Tibial nerve (tissue), 4 donors: ENCODE data around the gene WDR91.

ENCODE experiments used
- EP300 ChIP-seq, 2 donors: sonication (generic); formaldehyde crosslinking; IDR thresholded peaks; one replicate each; pipeline ENCODE4 v1.6.1; 2017; ENCODE audit warnings: antibody characterized with exemption in 2 of 2, mild to moderate bottlenecking in 1 of 2
- POLR2A ChIP-seq, 2 donors: fragments of 450-650 bp; IDR thresholded peaks; one replicate each; pipeline ENCODE4 v1.6.1; 2017; ENCODE audit warnings: antibody characterized with exemption in 2 of 2, mild to moderate bottlenecking in 2 of 2, moderate library complexity in 2 of 2
- TF ChIP-seq, protein P1 (sequence below), 5 experiments: fragments of 200-600 bp in 3 of 5; fragments of 450-650 bp in 2 of 5; sonication (generic) in 3 of 5; IDR thresholded peaks; one replicate each; pipeline ENCODE4 v1.5.1; 2016 to 2019; ENCODE audit warnings: antibody characterized with exemption in 5 of 5, mild to moderate bottlenecking in 3 of 5, moderate library complexity in 2 of 5

DNA sequence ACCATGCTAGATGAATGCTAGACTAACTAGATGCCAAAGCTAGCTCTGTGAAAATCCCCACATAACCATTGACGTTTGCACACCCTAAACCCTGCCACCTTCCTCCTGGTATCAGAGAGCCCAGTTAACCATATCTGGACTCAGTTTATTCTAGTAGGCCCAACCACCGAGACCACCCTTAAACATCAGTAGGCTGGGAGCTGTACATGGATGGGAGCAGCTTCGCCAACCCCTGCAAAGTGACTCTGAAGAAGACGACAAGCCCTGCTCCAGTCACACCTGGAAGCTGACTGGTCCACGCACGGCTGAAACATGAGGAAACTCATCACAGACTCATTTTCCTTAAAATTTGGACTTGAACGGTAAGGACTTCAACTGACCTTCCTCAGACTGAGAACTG, 36.4 kb downstream of the WDR91 start:
- TF ChIP-seq POLR2A (IDR thresholded peaks at IDR 0.05): no peak
- TF ChIP-seq, protein P1, sequence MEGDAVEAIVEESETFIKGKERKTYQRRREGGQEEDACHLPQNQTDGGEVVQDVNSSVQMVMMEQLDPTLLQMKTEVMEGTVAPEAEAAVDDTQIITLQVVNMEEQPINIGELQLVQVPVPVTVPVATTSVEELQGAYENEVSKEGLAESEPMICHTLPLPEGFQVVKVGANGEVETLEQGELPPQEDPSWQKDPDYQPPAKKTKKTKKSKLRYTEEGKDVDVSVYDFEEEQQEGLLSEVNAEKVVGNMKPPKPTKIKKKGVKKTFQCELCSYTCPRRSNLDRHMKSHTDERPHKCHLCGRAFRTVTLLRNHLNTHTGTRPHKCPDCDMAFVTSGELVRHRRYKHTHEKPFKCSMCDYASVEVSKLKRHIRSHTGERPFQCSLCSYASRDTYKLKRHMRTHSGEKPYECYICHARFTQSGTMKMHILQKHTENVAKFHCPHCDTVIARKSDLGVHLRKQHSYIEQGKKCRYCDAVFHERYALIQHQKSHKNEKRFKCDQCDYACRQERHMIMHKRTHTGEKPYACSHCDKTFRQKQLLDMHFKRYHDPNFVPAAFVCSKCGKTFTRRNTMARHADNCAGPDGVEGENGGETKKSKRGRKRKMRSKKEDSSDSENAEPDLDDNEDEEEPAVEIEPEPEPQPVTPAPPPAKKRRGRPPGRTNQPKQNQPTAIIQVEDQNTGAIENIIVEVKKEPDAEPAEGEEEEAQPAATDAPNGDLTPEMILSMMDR (IDR thresholded peaks at IDR 0.05): no peak
- TF ChIP-seq EP300 (IDR thresholded peaks at IDR 0.05): no peak
